ENCODE results near the gene HSD17B1.
"Not testable (repeated sequence)": the region's sequence is repeated elsewhere in the genome, so short reads cannot be mapped to it uniquely, and the experiment has no call there.

HSD17B1 gene

GRCh38 chr17:42526031-42526444, 26.7 kb upstream of the HSD17B1 start:
- no peak for DNase-seq

DNA sequence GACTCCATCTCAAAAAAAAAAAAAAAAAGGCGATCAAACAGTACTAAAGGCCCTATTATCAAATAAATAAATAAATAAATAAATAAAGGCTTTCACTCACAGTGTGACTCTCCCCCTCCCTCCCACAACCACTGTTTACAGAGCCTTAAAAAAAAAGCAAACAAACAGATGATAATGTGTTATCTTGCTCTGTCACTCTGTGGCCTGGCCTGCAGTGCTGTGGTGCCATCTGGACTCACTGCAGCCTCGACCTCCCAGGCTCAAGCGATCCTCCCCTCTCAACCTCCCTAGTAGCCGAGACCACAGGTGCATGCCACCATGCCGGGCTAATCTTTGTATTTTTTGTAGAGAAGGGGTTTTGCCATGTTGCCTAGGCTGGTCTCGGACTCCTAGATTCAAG, 24.8 kb upstream of the HSD17B1 start:
- DNase-seq: no peak

- DNase-seq: no peak
Observed at GRCh38 chr17:42529061-42529460, 23.7 kb upstream of the HSD17B1 start.

DNA sequence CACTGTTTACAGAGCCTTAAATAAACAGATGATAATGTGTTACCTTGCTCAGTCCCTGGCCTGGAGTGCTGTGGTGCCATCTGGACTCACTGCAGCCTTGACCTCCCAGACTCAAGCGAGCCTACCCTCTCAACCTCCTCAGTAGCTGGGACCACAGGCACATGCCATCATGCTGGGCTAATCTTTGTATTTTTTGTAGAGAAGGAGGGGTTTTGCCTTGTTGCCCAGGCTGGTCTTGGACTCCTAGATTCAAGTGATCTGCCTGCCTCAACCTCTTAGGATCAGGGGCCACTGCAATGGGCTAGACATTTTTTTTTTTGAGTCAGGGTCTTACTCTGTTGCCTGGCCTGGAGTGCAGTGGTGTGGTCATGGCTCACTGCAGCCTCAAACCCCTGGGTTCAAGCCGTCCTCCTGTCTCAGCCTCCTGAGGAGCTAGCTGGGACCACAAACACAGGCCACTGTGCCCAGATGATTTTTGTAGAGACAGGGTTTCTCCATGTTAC, 21.7 kb upstream of the HSD17B1 start:
- DNase-seq: no peak

DNA sequence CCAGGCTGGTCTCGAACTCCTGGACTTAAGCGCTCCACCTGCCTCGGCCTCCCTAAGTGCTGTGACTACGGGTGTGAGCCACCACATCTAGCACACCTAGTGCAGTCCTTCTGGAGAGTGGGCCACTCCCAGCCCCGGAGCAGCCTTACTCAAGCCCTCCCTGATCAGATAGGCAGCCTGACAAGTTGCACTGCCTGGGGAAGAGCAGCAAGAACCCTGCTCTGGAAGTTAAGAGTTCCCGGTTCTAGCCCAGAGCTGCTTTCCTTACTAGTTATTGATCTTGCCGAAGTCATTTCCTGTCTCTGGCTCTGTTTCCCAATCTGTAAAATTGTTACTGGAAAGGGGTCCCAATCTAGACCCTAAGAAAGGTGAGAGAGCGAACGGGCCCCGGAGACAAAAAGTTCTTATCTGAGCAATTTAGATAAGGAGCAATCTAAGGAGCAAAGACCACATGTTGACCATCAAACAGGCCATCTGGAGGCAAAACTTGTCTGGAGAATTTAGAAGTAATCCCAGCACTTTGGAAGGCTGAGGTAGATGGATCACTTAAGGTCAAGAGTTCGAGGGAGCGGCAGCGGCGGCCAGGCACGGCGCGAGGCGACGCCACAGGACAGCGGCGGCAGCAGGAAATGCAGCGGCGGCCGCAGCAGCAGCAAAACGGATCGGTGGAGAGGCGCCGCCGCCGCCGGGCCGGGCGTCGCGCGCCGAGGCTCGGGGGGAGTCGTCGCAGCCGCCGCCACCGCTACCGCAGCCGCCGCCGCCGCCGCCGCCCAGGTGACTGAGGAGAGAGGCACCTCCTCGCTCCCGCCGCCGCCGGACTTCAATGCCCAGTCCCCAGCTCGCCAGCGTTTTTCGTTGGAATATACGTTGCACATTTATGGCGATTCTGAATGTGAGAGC, 21.0 kb upstream of the HSD17B1 start:
- DNase-seq: no peak

- no peak for DNase-seq
Observed at GRCh38 chr17:42535155-42536047, 17.3 kb upstream of the HSD17B1 start.

DNA sequence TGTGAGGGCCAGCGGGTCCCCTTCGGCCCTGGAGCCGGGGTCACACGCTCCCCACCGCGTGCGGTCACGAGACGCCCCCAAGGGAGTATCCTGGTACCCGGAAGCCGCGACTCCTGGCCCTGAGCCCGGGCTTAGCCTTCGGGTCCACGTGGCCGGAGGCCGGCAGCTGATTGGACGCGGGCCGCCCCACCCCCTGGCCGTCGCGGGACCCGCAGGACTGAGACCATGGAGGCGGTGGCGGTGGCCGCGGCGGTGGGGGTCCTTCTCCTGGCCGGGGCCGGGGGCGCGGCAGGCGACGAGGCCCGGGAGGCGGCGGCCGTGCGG, 16.7 kb upstream of the HSD17B1 start, which contains the start of gene NAGLU:
NAGLU (plus strand) TSS at position 194 of the 324 bp plus-strand sequence; CDS start at position 226, 32 bp downstream.
- peak; percentile 50 for DNase-seq

DNA sequence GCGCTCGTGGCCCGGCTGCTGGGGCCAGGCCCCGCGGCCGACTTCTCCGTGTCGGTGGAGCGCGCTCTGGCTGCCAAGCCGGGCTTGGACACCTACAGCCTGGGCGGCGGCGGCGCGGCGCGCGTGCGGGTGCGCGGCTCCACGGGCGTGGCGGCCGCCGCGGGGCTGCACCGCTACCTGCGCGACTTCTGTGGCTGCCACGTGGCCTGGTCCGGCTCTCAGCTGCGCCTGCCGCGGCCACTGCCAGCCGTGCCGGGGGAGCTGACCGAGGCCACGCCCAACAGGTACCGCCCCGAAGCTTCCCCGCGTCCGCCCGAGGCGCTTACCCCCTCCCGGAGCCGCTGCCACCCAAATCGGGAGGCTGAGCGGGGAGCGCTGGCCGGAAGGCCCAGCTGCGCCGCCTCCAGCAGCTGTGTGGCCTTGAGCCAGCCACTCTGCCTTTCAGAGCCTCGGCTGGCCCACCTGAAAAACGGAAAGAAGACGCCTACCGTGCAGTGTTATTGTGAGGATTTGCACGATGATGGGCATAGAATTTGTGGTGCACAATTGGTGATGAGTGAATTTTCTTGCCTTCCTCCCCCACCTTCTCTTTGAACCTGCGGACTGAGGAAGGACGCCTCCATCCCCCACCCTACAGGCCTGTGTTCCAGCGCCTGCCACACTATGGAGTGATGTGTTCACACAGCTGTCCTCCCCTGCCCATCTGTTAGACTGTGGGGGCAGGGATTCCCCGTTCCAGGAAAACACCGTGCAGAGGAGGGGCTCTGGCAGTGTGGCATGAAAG, 16.2 kb upstream of the HSD17B1 start:
- no peak for DNase-seq

- no peak for DNase-seq
Observed at GRCh38 chr17:42537156-42537805, 15.4 kb upstream of the HSD17B1 start.

DNA sequence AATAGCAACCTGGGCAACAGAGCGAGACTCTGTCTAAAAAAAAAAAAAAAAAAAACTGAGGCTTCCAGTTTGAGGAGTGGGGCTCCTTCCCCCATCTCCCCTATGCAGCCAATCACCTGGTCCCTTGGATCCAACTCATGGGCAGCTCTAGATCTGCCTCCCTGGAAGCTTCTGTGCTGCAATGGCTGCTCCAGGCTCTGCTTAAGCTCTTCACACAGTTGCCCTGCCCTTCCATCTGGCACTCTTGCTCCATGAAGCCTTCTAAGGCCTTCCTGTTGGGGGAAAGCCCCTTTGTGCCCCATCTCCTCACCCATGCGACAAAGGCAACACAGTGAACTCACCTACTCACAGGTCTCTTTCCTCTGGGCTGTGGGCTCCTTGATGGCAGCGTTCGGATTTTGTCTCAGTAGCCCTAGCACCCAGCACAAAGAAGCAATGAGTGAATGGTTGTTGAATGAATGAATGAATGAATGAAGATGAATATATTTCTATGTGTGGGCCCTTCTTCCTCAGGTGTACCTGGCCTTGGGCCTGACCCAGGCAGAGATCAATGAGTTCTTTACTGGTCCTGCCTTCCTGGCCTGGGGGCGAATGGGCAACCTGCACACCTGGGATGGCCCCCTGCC, 14.8 kb upstream of the HSD17B1 start:
- no peak for DNase-seq

GRCh38 chr17:42538482-42538881, 14.2 kb upstream of the HSD17B1 start:
- DNase-seq: no peak

GRCh38 chr17:42540558-42540957, 12.2 kb upstream of the HSD17B1 start:
- DNase-seq: not testable (repeated sequence)

- no peak for DNase-seq
Observed at GRCh38 chr17:42541041-42541833, 11.5 kb upstream of the HSD17B1 start.

DNA sequence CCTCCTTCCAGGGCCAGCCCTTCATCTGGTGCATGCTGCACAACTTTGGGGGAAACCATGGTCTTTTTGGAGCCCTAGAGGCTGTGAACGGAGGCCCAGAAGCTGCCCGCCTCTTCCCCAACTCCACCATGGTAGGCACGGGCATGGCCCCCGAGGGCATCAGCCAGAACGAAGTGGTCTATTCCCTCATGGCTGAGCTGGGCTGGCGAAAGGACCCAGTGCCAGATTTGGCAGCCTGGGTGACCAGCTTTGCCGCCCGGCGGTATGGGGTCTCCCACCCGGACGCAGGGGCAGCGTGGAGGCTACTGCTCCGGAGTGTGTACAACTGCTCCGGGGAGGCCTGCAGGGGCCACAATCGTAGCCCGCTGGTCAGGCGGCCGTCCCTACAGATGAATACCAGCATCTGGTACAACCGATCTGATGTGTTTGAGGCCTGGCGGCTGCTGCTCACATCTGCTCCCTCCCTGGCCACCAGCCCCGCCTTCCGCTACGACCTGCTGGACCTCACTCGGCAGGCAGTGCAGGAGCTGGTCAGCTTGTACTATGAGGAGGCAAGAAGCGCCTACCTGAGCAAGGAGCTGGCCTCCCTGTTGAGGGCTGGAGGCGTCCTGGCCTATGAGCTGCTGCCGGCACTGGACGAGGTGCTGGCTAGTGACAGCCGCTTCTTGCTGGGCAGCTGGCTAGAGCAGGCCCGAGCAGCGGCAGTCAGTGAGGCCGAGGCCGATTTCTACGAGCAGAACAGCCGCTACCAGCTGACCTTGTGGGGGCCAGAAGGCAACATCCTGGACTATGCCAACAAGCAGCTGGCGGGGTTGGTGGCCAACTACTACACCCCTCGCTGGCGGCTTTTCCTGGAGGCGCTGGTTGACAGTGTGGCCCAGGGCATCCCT, 9.3 kb upstream of the HSD17B1 start:
- DNase-seq: no peak

DNA sequence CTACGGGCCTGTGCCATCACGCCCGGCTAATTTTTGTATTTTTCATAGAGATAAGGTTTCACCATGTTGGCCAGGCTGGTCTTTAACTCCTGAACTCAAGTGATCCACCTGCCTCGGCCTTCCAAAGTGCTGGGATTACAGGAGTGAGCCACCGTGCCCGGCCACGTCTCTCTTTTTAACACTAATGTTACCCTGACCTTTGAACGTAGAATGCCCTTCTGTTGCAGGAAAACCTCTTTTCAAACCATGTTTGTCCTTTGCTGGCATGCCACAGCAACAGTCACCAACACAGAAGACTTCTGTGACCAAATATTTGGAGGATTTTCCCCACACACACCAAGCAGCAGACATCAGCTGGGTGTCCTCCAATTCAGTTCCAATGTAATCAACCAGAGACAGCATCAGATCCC, 7.8 kb upstream of the HSD17B1 start:
- no peak for DNase-seq

DNA sequence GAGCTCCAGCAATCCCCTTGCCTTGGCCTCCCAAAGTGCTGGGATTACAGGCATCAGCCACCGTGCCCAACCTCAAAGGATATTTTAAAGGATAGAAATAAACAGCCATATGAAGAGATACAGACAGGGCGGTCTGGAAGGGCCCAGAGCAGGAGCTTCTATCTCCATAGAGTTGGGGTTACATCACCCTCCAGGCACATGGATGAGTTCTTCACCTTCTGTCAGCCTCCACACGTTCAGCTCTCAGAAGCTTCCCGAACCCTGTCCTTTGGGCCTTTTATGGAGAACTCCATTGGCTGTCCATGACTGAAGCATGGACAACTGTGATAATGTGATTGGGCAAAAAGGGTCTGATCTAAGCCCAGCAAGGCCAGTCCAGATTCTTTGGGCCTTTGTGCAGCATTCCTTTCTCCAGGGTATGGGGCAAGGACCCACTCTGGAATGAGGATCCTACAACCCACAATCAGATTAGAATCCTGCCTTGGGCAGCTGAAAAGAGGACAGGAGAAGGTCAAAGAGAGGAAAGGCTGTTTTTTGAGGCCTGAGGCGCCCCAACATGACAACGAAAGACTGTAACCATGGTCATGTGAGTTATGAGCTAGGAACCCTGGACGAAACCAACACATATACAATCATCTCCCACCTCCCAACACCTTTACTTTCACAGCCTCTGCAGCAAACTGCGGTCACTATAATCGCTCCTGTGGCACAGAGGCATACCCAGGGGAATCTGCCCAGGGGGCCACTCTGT, 6.8 kb upstream of the HSD17B1 start:
- DNase-seq: not testable (repeated sequence)

DNA sequence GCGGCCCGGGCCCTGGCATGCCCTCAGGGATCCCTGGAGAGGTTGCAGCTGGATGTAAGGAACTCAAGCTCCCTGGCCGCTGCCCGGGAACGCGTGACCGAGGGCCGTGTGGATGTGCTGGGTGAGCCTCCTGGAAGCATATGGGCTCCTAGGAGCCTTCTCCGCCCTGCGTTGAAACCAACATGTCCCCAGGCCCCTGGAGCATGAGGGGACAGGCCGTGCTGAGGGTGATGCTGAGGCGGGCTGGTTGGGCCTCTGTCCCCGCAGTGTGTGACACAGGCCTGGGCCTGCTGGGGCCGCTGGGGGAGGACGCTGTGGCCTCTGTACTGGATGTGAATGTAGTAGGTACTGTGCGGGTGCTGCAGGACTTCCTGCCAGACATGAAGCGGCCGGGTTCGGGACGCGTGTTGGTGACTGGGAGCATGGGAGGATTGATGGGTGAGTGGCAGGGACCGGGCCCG, 5.7 kb upstream of the HSD17B1 start:
- no peak for DNase-seq

DNA sequence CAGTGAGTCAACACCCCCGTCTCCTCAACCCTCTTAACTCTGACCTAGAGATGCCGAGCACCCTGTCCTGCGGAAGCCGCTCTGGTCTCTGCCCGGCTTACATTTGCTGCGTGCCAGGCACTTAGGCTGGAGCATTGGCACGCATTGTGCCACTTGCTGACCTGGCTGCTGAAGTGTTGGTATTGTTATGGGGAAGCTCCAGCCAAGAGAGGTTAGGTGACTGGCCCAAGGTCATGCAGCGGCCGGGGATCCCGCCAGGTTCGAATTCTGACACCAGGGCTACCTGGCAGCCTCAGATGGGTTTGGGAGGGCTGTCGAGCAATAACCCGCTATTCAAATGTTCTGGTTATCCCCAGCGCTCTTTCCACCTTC, 5.0 kb upstream of the HSD17B1 start:
- DNase-seq: no peak

Measured in cortex of kidney (tissue), 1 donor.